ENCODE results near the gene ING4. TPM values are rescaled to one million over a fixed set of nuclear protein-coding genes. Genes with fewer than 3 reads are reported as not detected.

ING4 gene
- total RNA-seq, 1 donor from 2014 or later, result 135 TPM

GRCh38 chr12:6667559-6668210 is 4.8 kb upstream of the ING4 start:
- DNase-seq (ENCODE audit: low spot score), result no peak
- no peak overlapping the region for H3K4me3 ChIP-seq
- H3F3A ChIP-seq (ENCODE audit: low read depth), result peaks cover 35% of the 10 kb centered on the region
- Mint-ChIP-seq H3K27ac (no peak overlapping the region), H3K4me3 (no peak overlapping the region), H3K36me3 (peaks cover 34% of the 10 kb centered on the region), H3K9me3 (no peaks in the 10 kb centered on the region), H3K4me1 (peaks cover 7% of the 10 kb centered on the region), H3K27me3 (ENCODE audit: insufficient read depth, low read depth) (peaks cover 3% of the 10 kb centered on the region)
- no peak overlapping the region for H3K4me2 ChIP-seq
- no peak overlapping the region for H3K27ac ChIP-seq
- no peaks in the 10 kb centered on the region for H3K9me3 ChIP-seq (ENCODE audit: low read depth)
- H3K4me1 ChIP-seq, result no peaks in the 10 kb centered on the region
- no peaks in the 10 kb centered on the region for H4K20me1 ChIP-seq (ENCODE audit: low read depth)
- no peak overlapping the region for H3K9ac ChIP-seq
- TF ChIP-seq CTCF (IDR thresholded peaks at IDR 0.05) (peak; percentile 11), EZH2 (IDR thresholded peaks at IDR 0.05) (no peak)
- no peaks in the 10 kb centered on the region for H3K36me3 ChIP-seq
- no peak overlapping the region for H2AFZ ChIP-seq (replicated peaks)
- no peaks in the 10 kb centered on the region for H3K27me3 ChIP-seq
- H3K79me2 ChIP-seq (ENCODE audit: low read depth), result peaks cover 2% of the 10 kb centered on the region

GRCh38 chr12:6666211-6666610 is 3.3 kb upstream of the ING4 start:
- Histone ChIP-seq H3K27ac (no peak overlapping the region), H3K9me3 (ENCODE audit: low read depth) (no peaks in the 10 kb centered on the region), H3F3A (ENCODE audit: low read depth) (peaks cover 35% of the 10 kb centered on the region), H3K27me3 (no peaks in the 10 kb centered on the region), H3K79me2 (ENCODE audit: low read depth) (peaks cover 17% of the 10 kb centered on the region), H3K4me2 (no peak overlapping the region), H3K4me3 (no peak overlapping the region), H2AFZ (replicated peaks) (no peak overlapping the region), H3K9ac (no peak overlapping the region), H3K36me3 (no peaks in the 10 kb centered on the region), H4K20me1 (ENCODE audit: low read depth) (no peaks in the 10 kb centered on the region), H3K4me1 (peaks cover 6% of the 10 kb centered on the region)
- no peak for DNase-seq (ENCODE audit: low spot score)
- no peaks in the 10 kb centered on the region for H3K9me3 Mint-ChIP-seq
- H3K36me3 Mint-ChIP-seq, result peaks cover 23% of the 10 kb centered on the region
- H3K4me3 Mint-ChIP-seq, result no peak overlapping the region
- no peak overlapping the region for H3K27ac Mint-ChIP-seq
- peaks cover 4% of the 10 kb centered on the region for H3K27me3 Mint-ChIP-seq (ENCODE audit: insufficient read depth, low read depth)
- H3K4me1 Mint-ChIP-seq, result peaks cover 14% of the 10 kb centered on the region
- TF ChIP-seq EZH2 (IDR thresholded peaks at IDR 0.05) (no peak), CTCF (IDR thresholded peaks at IDR 0.05) (no peak), EZH2phosphoT487 (IDR thresholded peaks at IDR 0.05) (no peak)

GRCh38 chr12:6664902-6665301 is 2.0 kb upstream of the ING4 start:
- peaks cover 4% of the 10 kb centered on the region for H3K27me3 Mint-ChIP-seq (ENCODE audit: insufficient read depth, low read depth)
- H3K27ac Mint-ChIP-seq, result no peak overlapping the region
- no peak for DNase-seq (ENCODE audit: low spot score)
- Histone ChIP-seq H3K27me3 (no peaks in the 10 kb centered on the region), H4K20me1 (ENCODE audit: low read depth) (no peaks in the 10 kb centered on the region), H3K4me3 (no peak overlapping the region), H2AFZ (replicated peaks) (no peak overlapping the region), H3K36me3 (no peaks in the 10 kb centered on the region), H3K9me3 (ENCODE audit: low read depth) (no peaks in the 10 kb centered on the region), H3F3A (ENCODE audit: low read depth) (peaks cover 35% of the 10 kb centered on the region), H3K79me2 (ENCODE audit: low read depth) (peaks cover 30% of the 10 kb centered on the region), H3K9ac (no peak overlapping the region), H3K4me1 (peaks cover 6% of the 10 kb centered on the region), H3K4me2 (no peak overlapping the region), H3K27ac (no peak overlapping the region)
- peaks cover 17% of the 10 kb centered on the region for H3K36me3 Mint-ChIP-seq
- H3K4me3 Mint-ChIP-seq, result no peak overlapping the region
- TF ChIP-seq EZH2phosphoT487 (IDR thresholded peaks at IDR 0.05), result no peak
- TF ChIP-seq CTCF (IDR thresholded peaks at IDR 0.05), result no peak
- no peak for TF ChIP-seq EZH2 (IDR thresholded peaks at IDR 0.05)
- H3K4me1 Mint-ChIP-seq, result peaks cover 14% of the 10 kb centered on the region
- no peaks in the 10 kb centered on the region for H3K9me3 Mint-ChIP-seq

Measured in neural progenitor cell (in vitro differentiated cells).